GM23338 (cell line): ENCODE measurements around the gene DBF4B.
"Not testable (repeated sequence)": the region's sequence is repeated elsewhere in the genome, so short reads cannot be mapped to it uniquely, and the experiment has no call there.

Experiments used
- CREB1 ChIP-seq: fragments of 250-450 bp; sonication (Bioruptor Pico); IDR thresholded peaks from 2 replicates; pipeline ENCODE4 v1.5.0; 2020; ENCODE audit warnings: low read depth, mild to moderate bottlenecking, moderate library complexity
- ETS1 ChIP-seq: IDR thresholded peaks from 2 replicates; pipeline ENCODE4 v1.6.1; 2016; ENCODE audit warnings: antibody characterized with exemption
- EZH2 ChIP-seq: fragments of 200-600 bp; sonication (generic); IDR thresholded peaks from one replicate; pipeline ENCODE4 v1.8.0; 2017; ENCODE audit warnings: antibody characterized with exemption, mild to moderate bottlenecking, low read depth; ENCODE audit not compliant: unreplicated experiment
- EZH2phosphoT487 ChIP-seq: fragments of 200-600 bp; sonication (generic); IDR thresholded peaks from one replicate; pipeline ENCODE4 v1.8.1; 2018; ENCODE audit warnings: antibody characterized with exemption; ENCODE audit not compliant: unreplicated experiment
- JUNB ChIP-seq: IDR thresholded peaks from one replicate; pipeline ENCODE4 v1.6.1; 2016; ENCODE audit warnings: antibody characterized with exemption; ENCODE audit not compliant: unreplicated experiment
- NANOG ChIP-seq: IDR thresholded peaks from 2 replicates; pipeline ENCODE4 v1.6.1; 2016; ENCODE audit warnings: antibody characterized with exemption, borderline replicate concordance
- POLR2AphosphoS5 ChIP-seq: IDR thresholded peaks from 2 replicates; pipeline ENCODE4 v1.6.1; 2016; ENCODE audit warnings: antibody characterized with exemption, low read depth
- REST ChIP-seq: IDR thresholded peaks from one replicate; pipeline ENCODE4 v1.6.1; 2018; ENCODE audit warnings: antibody characterized with exemption; ENCODE audit not compliant: unreplicated experiment
- STAT1 ChIP-seq: IDR thresholded peaks from one replicate; pipeline ENCODE4 v1.6.1; 2016; ENCODE audit warnings: antibody characterized with exemption; ENCODE audit not compliant: unreplicated experiment
- ZNF114 ChIP-seq: fragments of 250-450 bp; sonication (Bioruptor Pico); IDR thresholded peaks from 2 replicates; pipeline ENCODE4 v1.5.0; 2020; ENCODE audit warnings: mild to moderate bottlenecking, moderate library complexity
- ZNF331 ChIP-seq: fragments of 250-450 bp; sonication (Bioruptor Pico); IDR thresholded peaks from 2 replicates; pipeline ENCODE4 v1.5.0; 2020; ENCODE audit warnings: low read depth, mild to moderate bottlenecking, moderate library complexity
- TF ChIP-seq, protein P1 (sequence below), 2 experiments: fragments of 200-600 bp in 1 of 2; sonication (generic) in 1 of 2; conservative IDR thresholded peaks; 2 replicates each; pipeline versions ENCODE4 v1.5.1 to v1.6.1; 2016 to 2017; ENCODE audit warnings: antibody characterized with exemption in 2 of 2, low read depth in 2 of 2, mild to moderate bottlenecking in 2 of 2, moderate library complexity in 1 of 2

DNA sequence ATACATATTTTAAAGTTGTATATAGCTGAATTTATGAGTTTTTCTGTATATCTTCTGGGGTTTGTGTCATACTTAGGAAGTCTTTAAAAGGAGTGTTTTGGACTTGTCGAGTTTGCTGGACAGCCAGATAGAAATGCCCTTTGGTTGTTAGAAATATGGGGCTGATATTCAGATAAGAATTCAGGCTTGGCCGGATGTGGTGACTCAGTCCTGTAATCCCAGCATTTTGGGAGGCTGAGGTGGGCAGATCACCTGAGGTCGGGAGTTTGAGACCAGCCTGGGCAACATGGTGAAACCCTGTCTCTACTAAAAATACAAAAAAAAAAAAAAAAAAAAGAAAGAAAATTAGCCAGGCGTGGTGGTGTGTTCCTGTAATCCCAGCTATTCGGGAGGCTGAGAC lies 37.3 kb downstream of the DBF4B start:
- TF ChIP-seq, protein P1, sequence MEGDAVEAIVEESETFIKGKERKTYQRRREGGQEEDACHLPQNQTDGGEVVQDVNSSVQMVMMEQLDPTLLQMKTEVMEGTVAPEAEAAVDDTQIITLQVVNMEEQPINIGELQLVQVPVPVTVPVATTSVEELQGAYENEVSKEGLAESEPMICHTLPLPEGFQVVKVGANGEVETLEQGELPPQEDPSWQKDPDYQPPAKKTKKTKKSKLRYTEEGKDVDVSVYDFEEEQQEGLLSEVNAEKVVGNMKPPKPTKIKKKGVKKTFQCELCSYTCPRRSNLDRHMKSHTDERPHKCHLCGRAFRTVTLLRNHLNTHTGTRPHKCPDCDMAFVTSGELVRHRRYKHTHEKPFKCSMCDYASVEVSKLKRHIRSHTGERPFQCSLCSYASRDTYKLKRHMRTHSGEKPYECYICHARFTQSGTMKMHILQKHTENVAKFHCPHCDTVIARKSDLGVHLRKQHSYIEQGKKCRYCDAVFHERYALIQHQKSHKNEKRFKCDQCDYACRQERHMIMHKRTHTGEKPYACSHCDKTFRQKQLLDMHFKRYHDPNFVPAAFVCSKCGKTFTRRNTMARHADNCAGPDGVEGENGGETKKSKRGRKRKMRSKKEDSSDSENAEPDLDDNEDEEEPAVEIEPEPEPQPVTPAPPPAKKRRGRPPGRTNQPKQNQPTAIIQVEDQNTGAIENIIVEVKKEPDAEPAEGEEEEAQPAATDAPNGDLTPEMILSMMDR (conservative IDR thresholded peaks at IDR 0.05; ENCODE audit: low read depth in 2 of 2) = not testable (repeated sequence)
- TF ChIP-seq EZH2; POLR2AphosphoS5; ZNF331 (CRISPR knock-in tag); CREB1; EZH2phosphoT487; REST; ZNF114 (CRISPR knock-in tag); JUNB; ETS1; NANOG; STAT1: not testable (repeated sequence)
